NCI-H187 treated with DMSO at 0.1 percent for 48 hours (cell line): Measurements from ENCODE around the gene NANP.
"Not testable (repeated sequence)": the region's sequence is repeated elsewhere in the genome, so short reads cannot be mapped to it uniquely, and the experiment has no call there.

Source experiments
- DNase-seq: peaks from one replicate; lab custom pipeline; 2025; lab: John Stamatoyannopoulos, UW

Gene NANP, protein sequence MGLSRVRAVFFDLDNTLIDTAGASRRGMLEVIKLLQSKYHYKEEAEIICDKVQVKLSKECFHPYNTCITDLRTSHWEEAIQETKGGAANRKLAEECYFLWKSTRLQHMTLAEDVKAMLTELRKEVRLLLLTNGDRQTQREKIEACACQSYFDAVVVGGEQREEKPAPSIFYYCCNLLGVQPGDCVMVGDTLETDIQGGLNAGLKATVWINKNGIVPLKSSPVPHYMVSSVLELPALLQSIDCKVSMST

DNA sequence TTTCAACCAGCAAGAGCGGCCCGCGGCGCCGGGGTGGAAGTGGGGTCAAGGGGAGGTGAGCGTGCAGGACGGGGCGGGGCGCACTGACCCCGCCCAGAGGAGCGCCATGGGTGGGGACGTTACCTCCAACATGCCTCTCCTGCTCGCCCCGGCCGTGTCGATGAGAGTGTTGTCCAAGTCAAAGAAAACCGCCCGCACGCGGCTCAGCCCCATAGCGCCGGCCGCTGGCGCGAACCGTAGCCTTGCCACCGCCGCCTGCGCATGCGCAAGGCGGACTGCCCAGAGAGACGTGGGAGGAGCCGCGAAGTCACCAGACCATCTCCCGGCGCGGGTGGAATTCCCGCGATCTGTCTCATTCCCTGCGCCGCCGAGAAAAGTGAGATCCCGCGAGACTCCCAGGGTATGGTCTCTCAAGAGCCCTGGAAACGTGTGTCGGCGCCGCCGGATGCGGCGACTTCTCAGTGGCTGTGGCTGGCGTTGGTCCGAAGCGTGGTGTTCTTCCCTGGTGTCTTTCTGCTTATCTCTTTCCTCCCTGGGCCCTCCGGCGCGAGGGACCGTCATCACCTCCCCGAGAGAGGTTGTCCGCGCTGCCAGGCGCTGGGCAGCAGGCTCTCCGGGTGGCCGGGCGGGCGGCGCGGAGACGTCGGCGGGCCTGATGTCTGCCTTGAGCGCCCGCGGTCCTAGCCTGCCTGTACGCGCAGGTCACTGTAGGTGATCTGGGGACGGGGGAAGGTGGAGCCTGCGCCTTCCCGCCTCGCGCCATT is at the start of gene NANP:
Gene NANP, minus strand, starts transcription at position 279 of the 764 bp plus-strand sequence. Its CDS starts 66 bp downstream, at position 213.
- peak; percentile 58 for DNase-seq

DNA sequence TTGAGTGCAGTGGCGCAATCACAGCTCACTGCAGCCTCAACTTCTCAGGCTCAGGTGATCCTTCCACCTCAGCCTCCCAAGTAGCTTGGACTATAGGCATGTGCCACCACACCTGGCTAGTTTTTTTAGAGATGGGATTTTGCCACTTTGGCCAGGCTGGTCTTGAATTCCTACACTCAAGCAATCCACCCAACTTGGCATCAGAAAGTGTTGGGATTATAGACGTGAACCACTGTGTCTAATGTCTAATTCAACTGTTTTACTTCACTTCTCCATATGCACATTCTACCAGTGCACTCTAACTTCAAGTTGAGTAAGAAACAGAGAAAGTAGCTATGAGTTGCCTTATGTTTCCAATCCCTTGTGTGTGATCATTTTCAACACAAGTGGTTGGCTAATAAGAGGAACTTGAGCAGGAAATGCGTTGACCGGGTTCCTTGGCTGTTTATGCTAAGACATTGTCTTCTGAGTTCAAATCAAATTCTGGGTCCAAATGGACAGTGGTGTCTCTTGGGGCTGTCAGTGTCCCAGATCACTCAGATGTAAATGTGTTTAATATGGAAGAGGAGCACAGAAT is 48.9 kb upstream of the NANP start:
- DNase-seq: no peak

DNA sequence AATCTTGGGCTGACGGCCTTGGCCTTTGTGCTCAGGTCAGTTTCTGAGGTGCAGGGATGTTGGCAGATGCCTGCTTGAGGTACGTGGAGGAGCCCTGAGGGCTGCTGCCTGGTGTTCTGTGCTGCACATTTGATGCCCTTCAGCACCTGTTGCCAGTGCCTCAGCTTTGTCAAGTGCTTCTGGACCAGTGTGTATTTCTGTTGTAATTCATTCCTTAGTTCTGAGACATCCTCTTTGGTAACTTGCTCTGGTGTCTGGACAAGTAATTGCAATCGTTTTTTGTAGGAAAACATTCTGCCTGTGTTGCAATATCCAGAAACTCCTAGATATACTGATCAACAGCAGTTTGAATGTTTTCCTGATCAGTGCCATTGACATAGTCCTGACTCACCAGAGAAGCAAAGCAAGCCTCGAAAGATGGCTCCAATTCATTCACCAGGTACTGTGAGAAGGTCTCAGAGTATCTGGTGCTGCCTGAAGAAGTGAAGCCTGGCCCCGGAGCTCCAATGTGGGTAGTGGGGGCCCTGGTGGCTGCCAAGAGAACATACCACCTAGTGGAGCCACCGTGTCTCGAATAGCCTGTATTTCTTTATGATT is 46.1 kb upstream of the NANP start:
- no peak for DNase-seq

DNA sequence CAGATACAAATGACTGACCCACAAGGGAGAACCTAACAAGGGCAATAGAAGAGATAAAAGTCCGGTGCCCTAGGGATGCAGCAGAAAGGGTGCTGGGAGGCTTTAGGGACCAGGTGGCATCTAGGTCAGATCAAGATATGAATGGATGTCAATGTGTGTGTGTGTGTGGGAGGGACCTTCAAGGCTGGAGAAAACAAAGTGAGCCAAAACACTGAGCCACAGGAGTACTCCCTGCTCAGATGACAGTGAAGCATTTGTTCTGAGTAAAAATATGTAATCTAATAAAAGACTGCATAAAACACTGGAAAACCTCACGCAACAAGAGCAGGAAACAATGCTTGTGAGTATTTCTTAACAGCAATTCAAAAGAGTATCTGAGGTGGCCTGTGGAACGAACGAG is 44.6 kb upstream of the NANP start:
- no peak for DNase-seq

DNA sequence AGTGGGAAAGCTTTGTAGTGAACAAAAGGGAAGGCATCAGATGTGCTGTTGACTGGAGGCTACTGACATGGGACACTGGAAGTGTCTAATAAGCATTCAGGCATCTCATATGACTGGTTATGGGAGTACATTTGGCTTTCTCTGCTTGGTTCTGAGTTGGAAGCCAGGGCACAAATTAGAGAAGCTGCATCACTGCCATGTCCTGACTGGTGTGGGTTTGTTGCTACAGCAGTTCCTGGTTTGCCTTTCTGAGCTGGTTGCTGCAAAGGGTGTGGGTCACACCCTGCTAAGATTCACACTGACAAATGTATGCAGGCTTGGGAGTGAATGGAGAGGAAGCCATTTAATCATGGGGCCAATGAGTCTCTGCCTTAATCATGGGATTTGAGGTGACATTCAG is 36.2 kb upstream of the NANP start:
- DNase-seq: no peak

DNA sequence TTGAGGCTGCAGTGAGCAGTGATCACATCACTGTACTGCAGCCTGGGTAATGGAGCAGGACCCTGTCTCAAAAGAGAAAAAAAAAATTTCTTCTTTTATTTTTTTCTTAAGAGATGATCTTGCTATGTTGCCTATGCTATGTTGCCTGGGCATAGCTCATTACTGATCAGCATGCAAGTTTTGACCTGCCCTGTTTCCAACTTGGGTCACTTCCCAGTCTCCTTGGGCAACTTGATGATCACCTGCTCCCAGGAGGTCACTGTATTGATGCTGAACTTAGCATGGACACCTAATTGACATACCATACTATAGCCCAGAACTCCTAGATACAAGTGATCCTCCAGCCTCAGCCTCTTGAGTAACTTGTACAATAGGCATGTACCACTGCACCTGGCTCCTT is 30.7 kb upstream of the NANP start:
- DNase-seq: no peak

DNA sequence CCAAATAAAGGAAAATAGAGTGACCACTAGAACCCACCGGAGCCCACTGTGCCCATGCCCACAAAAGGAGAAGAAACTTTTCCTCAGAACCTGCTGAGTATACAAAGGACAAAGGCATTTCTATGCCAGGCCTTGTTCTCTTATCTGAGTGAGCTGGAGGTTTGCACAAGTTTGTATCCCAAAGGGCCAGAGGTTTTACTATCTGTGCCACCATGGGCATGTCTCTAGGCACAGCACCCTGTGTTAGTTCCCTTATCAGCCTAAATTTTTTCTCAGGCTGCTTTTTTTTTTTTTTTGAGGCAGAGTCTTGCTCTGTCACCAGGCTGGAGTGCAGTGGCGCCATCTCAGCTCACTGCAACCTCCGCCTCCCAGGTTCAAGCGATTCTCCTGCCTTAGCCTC is 29.1 kb upstream of the NANP start:
- DNase-seq: not testable (repeated sequence)

DNA sequence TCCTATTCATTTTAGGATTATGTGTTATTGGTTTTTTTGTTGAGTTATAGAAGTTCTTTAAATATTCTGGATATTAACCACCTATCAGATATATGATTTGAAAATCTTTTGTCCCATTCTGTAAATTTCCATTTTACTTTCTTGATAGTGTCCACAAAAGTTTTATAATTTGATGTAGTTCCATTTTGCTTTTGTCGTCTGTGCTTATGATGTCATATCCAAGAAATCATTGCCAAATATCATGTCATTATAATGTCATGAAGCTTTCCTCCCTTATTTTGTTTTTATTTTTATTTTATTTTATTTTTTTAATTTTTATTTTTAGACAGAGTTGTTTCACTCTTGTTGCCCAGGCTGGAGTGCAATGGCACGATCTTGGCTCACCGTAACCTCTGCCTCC is 21.0 kb upstream of the NANP start:
- no peak for DNase-seq

DNA sequence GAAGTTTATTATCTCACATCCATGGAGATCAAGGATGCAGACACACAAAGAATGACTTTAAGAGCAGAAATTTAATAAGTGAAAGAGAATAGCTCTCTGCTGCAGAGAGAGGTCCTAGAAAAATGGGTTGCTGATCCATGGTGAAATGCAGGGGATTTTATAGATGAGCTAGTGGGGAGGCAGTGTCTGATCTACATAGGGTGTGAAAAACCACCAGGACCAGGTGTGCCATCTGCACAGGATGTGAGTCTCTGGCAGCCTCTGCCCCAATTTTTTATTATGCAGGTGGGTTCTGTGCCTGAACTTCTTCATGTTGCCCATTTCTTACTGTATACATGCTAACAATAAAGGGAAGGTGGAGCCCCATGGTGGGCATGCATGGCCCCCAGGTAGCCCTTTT is 19.9 kb upstream of the NANP start:
- no peak for DNase-seq

DNA sequence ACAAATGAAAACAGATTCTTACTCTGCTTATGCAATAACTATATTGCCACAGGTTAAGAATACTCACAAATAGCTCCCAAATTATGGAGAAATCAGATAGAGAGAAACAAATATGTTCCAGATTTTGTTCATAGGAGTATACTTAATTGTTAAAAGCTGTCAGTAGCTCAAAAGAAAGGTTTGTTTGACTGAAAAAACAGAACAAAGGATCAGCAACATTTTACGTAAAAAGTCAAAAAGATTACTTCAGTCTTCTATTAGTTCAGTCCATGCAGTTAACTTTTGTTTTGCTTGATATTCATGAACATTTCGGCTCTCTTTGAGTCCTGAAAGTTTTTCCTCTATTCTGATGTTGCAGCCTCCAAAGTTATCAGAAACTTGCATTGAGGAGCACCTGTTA is 13.4 kb upstream of the NANP start:
- no peak for DNase-seq

DNA sequence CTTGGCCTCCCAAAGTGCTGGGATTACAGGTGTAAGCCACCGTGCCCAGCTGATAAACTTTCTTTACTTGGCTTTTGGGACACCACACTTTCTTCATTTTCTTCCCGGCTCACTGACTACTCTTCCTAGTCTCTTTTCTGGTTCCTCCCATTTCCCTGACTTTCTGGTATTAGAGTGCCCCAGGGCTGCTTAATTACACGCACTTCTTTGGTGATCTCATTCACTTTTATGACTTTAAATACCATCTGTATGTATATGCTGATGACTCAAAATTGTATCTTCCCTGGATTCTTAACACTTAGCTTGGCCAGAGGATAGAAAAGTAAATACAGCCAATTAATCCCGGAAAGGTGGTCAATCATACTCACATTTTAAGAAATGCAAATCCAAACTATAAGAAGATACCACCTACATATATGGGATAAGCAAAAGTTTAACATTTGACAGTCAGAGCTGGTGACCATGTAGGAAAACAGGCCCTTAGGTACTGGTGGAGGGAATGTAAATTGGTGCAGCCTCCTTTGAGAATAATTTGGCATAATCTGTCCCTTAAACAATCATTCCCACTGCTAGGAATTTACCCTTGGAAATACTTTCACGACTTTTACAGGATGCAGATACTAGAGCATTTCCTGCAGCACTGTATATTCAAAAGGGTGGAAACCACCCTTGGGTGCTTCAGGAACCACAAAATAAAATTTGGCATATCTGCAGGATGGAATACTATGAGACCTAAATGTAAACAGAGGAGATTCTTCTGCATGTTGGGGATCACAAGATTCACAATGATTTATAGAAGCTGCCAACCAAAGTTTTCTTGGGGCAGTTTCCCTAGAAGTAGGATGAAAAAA is 9.4 kb upstream of the NANP start:
- no peak for DNase-seq

DNA sequence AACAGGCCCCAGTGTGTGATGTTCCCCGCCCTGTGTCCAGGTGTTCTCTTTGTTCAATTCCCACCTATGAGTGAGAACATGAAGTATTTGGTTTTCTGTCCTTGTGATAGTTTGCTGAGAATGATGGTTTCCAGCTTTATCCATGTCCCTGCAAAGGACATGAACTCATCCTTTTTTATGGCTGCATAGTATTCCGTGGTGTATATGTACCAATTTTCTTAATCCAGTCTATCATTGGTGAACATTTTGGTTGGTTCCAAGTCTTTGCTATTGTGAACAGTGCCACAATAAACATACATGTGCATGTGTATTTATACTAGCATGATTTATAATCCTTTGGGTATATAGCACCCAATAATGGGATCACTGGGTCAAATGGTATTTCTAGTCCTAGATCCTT is 6.8 kb upstream of the NANP start:
- not testable (repeated sequence) for DNase-seq

DNA sequence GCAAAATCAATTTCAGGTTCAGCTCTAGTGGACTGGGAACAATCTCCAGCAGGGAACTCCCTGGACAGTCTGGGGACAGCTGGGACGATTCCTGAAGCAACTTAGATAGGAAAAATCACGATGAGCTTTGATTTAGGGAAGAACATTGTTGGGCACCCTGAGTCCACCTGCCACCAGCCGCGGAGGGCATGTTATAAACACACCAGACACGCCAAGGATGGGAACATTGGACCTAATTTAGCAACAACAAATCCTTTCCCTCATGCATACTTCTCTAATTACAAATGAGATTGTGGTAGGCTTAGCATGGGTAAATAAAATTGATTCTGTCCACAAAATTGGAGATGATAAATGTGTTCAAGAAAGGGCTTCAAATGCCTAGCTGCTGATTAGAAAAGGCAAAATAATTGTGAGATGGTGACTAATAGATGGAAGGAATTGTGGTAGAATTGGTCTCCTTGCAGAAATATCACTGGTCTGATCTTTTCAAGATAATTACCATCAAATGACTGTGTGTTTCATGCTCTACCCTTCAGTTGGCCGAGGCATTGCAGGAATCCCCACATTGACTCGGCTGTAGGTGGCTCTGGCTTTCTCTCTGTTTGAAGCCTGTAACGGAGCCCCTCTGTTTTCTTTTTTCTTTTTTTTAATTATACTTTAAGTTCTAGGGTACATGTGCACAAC is 6.1 kb upstream of the NANP start:
- DNase-seq: no peak

DNA sequence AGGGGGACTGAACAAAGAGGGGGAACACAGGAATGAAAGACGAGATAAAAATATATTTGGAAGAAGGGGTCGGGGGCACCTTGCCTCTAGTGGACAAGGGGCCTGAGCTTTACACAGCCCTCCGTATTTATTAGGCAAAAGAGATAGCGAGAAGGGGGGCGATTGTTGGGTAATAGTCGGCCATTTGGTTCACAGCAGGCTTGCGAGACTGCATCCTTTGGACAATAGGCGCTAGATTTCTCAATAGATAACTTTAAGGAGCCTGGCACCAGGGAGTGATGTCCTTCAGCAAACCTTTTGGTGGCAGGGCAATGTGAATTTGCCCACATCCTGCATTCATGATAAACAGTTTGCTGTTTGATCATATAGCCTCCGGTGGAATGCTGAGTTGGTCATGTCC is 3.0 kb upstream of the NANP start:
- DNase-seq: no peak

DNA sequence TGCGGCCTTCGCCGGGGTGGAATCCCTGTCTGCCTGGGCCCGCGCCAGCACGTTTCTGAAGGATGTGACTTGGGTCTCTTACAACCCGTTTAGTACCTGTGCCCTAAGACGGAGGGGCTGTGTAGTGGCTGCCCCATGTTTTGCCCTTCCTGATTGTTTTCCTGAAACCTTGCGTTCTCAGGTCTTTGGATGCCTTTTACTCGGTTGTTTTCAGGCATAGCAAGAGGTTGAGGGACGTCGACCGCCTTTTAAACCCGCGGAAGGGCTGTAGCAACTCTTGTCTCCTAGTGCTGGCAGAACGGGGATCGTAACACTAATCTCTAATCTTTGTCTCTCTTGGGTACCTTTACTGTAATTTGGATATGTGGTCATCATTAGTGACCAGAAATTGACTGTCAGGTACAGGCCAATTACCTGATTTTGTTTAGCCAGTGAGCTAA is 706 bp upstream of the NANP start:
- DNase-seq: no peak

DNA sequence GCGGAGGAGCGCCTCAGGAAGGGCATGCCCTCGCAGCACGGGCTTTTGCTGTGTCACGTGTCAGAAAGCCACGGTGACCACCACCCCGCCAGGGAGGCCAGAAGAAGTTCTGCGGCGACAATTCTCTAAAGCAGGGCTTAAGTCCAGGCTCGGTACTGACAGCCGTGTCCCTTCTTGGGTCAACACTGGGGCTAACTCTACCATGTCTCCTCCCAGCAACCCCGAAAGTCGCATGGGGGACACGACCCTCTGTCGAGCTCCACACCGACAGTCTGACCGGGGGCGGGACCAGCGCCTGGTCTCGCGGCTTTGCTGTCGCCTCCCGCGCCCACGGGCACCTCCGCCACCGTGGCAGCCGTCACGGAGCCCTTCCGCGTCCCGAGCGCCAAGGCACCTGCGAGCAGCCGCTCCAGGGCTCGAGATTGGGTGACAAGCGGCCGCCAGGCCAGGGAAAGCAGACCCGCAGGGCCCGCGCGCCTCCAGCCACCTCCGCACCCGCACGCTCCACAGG is 534 bp downstream of the NANP start:
- no peak for DNase-seq

DNA sequence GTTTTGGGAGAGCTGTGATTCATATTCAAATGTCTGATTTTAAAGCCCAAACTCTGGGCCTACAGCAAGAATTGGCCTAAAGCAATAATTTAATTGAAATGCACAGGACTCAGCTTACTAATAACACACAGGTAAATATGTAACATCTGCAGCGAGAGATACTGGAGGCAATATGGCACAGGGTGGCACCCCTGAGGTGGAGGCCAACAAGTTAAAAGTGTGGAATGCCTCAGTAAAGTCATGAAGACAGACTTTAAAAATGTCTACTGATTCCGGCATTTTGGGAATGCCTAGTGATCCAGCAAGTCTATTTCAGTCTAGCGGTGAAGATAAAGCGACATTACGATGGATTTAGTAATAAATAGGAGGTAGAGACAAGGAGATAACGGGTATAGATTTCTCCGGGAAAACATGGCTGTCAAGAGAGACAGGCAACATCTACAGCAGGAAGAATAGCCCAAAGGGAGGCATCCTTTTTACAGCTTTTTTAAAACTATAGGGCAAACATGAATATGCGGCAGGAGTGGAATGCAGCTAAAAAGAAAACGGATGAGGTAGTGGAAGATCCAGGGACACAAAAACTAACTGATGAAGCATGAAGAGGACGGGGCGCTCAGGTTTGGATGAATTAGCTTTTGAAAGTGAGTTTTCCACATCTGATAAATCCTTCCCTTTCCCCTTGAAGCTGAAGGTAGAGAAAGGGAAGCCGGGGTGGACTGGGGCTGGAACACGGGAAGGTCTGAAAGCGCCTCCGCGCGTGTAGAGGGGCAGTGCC is 1.2 kb downstream of the NANP start:
- no peak for DNase-seq

DNA sequence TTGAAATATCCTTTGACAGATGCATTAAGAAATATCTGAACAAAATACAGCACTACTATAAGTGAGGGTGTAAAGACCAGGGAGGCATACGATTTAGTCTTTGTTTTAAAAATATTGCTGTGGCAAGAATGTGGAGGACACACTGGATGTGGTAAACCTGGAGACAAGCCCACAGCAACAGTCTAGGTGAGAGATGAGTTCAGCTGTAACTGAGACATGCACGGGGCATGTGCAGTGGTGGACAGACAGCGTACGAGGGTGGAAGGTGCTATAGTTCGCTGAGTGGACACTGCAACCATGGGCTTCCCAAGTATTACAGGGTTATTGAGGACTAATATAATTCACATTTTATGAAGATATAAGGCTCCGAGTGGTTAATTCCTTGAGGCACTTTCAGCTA is 1.8 kb downstream of the NANP start:
- DNase-seq: no peak

DNA sequence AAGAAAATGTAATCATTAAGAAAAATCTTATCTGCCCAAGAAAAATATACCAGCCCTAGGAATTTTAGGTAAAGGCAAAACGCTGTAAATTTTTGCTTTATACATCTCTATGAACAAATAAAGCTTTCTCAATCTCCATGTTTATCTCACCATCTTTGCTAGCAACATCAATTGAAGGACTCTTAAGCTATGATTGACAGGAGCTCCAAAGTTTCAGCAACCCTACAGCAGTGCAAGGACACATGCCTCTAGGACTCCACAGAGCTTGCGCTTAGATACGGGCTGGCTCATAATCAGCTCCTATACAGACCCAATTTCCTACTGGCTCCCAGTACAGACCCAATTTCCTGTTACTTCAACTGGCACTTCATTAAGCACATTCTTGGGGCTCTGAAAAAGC is 4.3 kb downstream of the NANP start:
- DNase-seq: no peak

DNA sequence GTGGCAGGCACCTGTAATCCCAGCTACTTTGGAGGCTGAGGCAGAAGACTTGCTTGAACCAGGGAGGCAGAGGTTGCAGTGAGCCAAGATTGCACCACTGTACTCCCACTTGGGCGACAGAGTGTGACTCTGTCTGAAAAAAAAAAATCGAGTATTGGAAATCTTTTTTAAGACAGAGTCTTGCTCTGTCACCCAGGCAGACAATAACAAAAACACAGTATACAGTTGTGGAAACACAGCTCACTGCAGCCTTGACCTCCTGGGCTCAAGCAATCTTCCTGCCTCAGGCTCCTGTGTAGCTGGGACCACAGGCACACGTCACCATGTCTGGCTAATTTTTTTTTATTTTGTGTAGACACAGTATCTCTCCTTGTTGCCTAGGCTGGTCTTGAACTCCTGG is 15.0 kb downstream of the NANP start:
- no peak for DNase-seq
